SKM-1 (cell line): ENCODE measurements around the gene APBB2.

Source experiments
- DNase-seq: peaks from one replicate; lab custom pipeline; 2025; ENCODE audit not compliant: unreplicated experiment; lab: John Stamatoyannopoulos, UW

The APBB2 gene

DNA sequence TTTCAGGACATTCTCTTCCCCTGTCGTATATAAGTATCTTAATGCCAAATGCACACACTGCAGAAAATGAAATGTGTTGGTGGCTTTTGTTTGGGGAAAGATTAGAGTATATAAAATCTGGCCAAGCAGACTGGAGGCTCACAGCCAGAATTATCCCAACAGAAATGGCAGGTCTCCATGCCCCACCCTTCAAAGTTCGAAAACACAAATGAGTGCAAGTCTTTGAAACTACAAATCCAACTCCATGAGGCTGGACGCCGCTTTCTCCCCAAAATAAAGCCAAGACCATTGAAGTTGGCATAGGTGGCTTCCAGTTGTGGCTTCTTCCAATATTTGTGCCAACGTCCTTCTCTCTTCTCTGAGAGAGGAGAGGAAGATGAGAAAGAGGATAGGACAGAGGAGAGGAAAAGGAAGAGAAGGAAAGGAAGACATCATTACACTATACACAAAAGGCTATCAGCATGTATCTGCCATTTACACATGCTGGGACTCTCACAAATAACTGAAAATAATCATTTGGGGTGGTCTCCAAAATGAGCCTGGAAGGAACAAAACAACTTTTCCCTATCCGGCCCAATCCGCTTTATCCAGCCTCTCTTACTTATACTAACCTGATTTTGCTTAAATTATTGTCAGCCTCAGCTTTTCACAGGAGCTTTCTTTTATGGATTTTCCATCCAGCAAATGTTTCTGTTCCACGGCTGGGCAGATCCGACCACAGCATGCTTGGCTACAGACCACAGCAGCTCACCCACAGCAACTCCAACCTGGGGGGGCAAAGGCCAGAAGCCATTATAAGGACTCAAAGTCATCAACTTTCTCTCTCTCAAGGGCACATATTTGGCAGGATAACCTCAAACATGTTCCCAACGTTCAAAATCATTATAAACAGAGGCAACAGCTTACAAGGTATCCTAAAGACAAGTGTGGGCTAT is 71.7 kb downstream of the APBB2 start:
- DNase-seq: no peak

DNA sequence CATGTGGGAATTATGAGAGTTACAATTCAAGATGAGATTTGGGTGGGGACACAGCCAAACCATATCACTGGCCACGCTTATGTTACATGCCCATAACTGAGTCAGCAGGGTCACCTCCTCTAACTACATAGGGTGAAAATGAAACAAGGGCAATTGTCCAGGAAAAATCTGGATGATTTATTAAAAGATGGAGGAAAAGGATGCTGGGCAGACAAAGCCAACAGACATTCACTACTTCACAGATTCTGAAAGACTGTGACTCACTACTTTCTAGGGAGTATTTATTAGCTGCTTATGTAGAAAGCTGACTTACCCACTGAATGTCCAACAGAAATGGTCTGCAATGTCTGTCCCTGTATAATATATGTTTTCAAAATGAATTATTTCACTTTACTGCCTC is 72.4 kb downstream of the APBB2 start:
- no peak for DNase-seq

DNA sequence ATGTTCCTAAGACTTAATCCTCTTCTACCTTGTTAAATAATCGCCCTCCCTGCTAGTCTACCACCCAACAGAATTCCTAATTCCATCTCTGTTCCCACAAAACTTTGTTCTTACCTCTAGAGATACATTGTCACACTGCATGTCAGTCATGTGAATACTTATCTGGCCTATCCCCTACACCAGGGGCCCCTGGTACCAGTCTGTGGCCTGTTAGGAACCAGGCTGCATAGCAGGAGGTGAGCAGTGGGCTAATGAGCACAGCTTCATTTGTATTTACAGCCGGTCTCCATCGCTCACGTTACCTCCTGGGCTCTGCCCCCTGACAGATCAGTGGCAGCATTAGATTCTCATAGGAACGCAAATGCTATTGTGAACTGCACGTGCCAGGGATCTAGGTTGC is 73.9 kb downstream of the APBB2 start:
- no peak for DNase-seq

DNA sequence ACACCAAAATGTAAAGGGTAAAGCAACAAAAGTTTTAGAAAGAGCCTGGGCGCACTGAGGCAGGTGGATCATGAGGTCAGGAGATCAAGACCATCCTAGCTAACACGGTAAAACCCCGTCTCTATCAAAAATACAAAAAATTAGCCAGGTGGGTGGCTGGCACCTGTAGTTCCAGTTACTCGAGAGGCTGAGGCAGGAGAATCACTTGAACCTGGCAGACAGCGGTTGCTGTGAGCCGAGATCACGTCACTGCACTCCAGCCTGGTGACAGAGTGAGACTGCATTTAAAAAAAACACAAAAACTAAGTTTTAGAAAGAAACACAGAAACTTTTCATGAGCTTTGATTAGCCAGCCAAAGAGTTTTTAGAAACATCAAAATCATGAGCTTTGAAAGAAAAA is 76.5 kb downstream of the APBB2 start:
- DNase-seq: no peak

- DNase-seq: no peak
Measured at GRCh38 chr4:41136456-41136855, 77.9 kb downstream of the APBB2 start.

GRCh38 chr4:41135801-41136200 is 78.5 kb downstream of the APBB2 start:
- DNase-seq: no peak

DNA sequence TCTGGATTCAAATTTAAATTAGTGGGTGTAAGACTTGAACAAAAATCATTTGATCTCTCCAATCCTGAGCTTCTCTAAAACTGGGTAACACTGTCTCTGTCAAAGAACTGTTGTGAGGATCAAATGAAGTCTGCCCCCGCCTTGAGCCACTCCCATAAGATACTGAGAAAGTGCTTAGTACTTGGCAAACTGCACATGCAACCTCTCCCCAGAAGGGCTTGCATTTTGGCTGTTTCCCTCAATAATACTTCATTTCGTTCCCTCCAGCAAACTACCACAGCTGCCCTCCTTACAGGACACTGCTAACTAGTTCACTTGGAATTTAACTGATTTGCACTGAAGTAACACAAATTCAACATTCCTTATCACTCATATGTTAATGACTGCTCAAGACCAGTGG is 79.8 kb downstream of the APBB2 start:
- no peak for DNase-seq

DNA sequence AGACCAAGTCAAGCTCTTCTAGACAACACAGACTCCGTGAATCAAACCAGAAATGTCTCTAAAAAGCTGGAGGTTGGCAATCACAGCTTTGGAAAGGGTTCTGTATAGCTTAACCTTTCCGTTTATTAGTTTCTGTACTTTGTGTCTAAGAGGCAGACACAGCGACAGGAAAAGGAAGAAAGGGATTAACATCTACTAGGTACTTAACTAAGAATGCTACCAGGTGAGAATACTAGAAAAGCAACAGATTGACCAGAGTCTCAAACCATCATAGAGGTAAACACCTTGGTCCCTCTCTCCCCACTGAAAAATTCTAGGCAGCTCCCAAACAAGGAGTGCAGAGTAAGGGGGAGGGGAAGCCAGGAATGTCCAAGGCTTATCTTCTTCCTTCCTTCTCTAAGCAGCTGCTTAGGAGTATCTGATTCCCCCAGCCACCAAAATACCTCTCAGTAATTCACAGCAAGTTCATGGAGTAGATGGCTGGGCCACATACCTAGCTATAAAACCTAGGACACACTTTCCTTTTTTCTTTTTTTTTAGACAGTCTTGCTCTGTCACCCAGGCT is 80.8 kb downstream of the APBB2 start:
- DNase-seq: no peak

DNA sequence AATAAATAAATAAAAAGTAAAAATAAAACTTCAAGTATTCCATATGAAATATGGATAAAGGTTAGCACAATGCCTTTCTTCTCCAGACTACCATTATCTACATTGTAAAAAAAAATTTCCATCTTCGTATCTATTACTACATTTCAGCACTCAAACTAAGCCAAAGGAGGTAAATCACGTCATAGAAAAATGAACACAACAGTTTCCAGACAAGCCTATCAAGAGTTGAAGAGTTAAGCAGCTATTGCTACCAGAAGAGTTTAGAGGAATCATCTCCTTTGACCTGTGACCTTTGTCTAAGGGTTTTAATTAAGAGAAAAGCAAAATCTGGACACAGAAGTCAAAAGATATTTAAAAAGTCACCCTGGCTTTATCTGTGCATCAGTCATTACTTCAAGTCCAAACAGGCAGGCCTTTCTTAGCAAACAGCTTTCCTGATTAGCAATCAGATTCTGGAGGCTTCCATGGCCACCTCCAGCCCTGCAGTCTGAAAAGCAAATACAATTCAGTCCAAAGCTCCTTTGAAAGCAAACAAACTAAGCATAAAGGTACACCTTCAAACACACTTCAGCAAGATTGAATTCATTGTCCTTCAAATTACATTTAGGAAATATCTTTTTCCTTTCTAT is 82.2 kb downstream of the APBB2 start:
- no peak for DNase-seq

- DNase-seq: no peak
Measured at GRCh38 chr4:41129936-41130440, 84.4 kb downstream of the APBB2 start.

- no peak for DNase-seq
Measured at GRCh38 chr4:41129128-41129754, 85.1 kb downstream of the APBB2 start.

DNA sequence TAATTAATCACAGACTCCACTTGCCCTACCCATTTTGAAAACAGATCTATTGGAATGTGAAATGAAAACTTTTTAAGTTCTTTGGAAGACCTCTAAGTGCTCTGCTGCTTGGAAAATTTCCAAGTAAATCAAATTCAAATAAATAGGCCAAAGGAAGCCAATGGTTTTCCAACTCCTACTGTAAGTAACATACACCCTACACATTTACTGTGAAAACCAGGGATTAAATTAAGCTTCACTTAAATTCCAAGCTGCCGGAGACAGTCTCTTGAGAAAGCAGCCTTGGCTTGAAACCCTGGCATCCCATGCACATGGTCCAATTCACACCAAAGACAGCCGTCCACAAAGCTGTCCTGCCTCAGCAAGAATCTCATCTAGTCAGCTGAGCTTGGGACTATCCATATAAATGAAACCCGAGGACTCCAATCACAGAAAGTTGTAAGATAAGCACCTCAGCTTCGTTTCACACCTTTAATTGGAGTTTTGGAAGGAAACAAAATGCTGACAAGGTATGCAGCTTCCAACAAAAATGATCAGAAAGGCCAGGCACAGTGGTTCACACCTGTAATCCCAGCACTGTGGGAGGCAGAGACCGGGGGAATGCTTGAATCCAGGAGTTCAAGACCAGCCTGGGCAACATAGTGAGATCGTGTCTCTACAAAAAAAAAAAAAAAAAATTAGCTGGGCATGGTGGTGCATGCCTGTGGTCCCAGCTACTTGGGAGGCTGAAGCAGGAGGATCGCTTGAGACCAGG is 88.6 kb downstream of the APBB2 start:
- DNase-seq: no peak

DNA sequence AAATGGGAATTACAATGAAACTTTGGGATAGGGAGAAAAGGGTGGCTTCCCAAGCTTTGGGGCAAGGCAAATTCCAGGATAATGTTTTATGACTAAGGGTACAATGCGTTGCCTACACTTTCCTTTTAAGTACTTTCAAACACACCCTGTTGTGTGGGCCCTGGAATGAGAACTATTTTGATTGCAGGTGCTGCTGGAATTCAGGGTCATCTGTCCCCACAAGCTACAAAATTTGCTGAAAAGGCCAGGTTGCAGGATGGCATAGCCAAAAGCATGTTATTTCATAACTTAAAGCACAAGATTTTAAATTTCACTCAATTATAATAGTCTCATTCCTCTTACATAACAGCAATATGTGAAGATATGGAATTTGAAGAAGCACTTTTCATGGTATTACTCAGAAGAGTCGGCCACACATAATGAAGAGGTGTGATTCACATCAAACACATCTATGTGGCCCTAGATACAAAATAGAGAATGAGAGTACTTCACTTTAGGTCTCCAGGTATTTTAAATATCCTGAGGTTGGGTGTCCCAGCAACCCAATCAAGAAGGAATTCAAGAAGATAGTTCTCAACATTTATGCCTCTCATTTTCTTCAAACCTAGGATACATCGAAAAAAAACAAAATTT is 89.3 kb downstream of the APBB2 start:
- DNase-seq: no peak

- no peak for DNase-seq
Measured at GRCh38 chr4:41122775-41123174, 91.6 kb downstream of the APBB2 start.

DNA sequence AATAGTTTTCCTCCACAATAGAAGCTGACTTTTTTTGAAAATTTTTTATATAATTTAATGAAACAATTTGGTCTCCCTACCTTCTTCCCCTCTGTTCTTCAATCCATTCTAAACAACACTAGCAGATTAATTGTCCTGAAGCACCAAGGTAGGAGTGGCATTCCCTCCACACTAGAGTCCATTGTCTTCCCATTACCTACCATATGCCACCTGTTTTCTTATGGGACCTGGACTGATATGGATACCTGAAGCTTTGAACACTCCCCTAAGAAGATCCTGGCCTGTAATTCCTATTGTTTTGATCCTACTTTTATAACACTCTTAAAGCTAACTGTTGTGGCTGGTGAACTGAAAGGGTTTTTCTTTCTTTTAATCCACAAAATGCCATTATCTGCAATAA is 92.0 kb downstream of the APBB2 start:
- no peak for DNase-seq

- DNase-seq: no peak
Measured at GRCh38 chr4:41121906-41122305, 92.4 kb downstream of the APBB2 start.

GRCh38 chr4:41120297-41121217 is 93.8 kb downstream of the APBB2 start:
- peak; percentile 72 for DNase-seq

- DNase-seq: no peak
Measured at GRCh38 chr4:41119867-41120295, 94.5 kb downstream of the APBB2 start.

DNA sequence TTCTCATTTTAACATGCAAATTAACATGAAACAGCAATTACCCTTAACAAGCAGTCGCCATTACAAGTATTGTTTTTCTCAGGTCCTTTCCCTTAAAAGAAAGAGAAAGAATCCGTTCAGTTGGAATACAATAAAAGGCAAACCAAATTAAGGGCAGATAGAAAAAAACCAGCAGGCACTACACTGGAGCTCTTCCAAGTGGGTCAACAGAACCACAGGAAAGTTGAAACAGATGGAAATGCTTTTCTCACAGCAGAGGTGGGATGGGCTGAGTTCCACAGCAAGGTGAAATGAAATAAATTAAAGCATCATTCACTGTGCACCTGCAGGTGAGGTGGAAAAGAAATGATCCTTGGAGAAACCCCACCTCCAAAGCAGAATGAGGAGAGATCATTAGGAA is 102.6 kb downstream of the APBB2 start:
- no peak for DNase-seq
